ENCODE measurements around the gene PLEKHA4. TPM values are rescaled to one million over a fixed set of nuclear protein-coding genes. Genes with fewer than 3 reads are reported as not detected.

PLEKHA4 gene
- total and polyA plus RNA-seq, 10 of the 15 experiments (the other 5 are each of a cell fraction or from before 2014, with no cell fraction given): 0.13 to 10.0 (median 6.4) TPM; not detected in 1

DNA sequence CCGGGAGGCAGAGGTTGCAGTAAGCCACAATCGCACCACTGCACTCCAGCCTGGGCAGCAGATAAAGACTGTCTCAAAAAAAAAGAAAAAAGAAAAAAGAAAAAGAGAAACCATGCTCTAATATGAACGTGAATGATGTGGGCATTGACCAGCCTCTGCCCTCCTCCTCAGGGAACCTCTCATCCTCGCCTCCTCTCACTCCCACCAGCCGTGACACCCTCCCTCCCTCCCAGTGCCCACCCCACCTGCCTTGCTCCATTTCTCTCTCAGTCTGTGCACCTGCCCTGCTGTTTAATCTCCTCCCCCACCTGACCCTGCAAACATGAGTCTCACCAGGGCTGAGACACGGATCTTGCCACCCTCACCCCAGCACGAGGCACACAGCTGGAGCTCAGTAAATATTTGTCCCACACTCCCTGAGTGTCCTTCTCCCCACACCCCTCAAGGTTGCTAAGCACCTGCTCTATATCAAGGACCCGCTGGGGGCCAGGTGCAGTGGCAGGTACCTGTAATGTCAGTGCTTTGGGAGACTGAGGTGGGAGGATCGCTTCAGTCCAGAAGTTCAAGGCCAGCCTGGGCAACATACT is 50.1 kb downstream of the PLEKHA4 start:
- BruUV-seq (replicated peaks): no TSS peak
- ATAC-seq: no peak
- CTCF ChIA-PET: no interaction called here

More for the DNA sequence above, 50.1 kb downstream of the PLEKHA4 start:
- Histone ChIP-seq H3K79me2 (ENCODE audit: control insufficient read depth, insufficient read depth, low read length) (no peaks in the 10 kb centered on the region), H3K4me2 (ENCODE audit: control insufficient read depth, insufficient read depth) (no peak overlapping the region), H3K9me3 (replicated peaks; ENCODE audit: control insufficient read depth, insufficient read depth, low read length) (no peaks in the 10 kb centered on the region; the same call in 2 of the 3 replicates), H3K36me3 (ENCODE audit: control insufficient read depth in 2 of 2, insufficient read depth in 2 of 2, low read length in 1 of 2) (no peaks in the 10 kb centered on the region), H3K4me1 (ENCODE audit: control insufficient read depth, insufficient read depth, low read length) (peaks cover 12% of the 10 kb centered on the region; the same call in 1 of the 2 replicates), H3K27ac (ENCODE audit: control insufficient read depth, insufficient read depth) (no peak overlapping the region), H3K4me3 (no peak overlapping the region), H3K9ac (ENCODE audit: control insufficient read depth, insufficient read depth, low read length) (no peak overlapping the region), H4K20me1 (ENCODE audit: control insufficient read depth, insufficient read depth) (no peaks in the 10 kb centered on the region), H2AFZ (ENCODE audit: control insufficient read depth, low read depth, low read length) (no peak overlapping the region), H3K27me3 (replicated peaks in 1 of 2; ENCODE audit: control insufficient read depth in 2 of 2, insufficient read depth in 2 of 2, low read length in 1 of 2) (no peaks in the 10 kb centered on the region)
- intact Hi-C loops (cut with micrococcal nuclease; ENCODE audit: unreplicated experiment): no loop called here
- no peak for TF ChIP-seq SMARCA5 (IDR thresholded peaks at IDR 0.05)
- no peak for TF ChIP-seq ESRRA (IDR thresholded peaks at IDR 0.05; ENCODE audit: low read length)
- no peak for TF ChIP-seq ZNF24 (IDR thresholded peaks at IDR 0.05)
- no peak for TF ChIP-seq YY1 (IDR thresholded peaks at IDR 0.05; ENCODE audit: low read depth, low read length)
- TF ChIP-seq POU2F2 (IDR thresholded peaks at IDR 0.05; ENCODE audit: borderline replicate concordance, low read depth, low read length): no peak
- no peak for TF ChIP-seq EGR1 (IDR thresholded peaks at IDR 0.05; ENCODE audit: borderline replicate concordance in 1 of 2, low read depth in 2 of 2, low read length in 2 of 2)
- TF ChIP-seq ZNF207 (IDR thresholded peaks at IDR 0.05; ENCODE audit: borderline replicate concordance): no peak
- TF ChIP-seq BRCA1 (IDR thresholded peaks at IDR 0.05; ENCODE audit: low read depth, low read length): no peak
- TF ChIP-seq HDAC2 (IDR thresholded peaks at IDR 0.05): no peak
- TF ChIP-seq FOXK2 (IDR thresholded peaks at IDR 0.05): no peak
- TF ChIP-seq SMAD1 (IDR thresholded peaks at IDR 0.05; ENCODE audit: low read depth, partially characterized antibody): no peak
- TF ChIP-seq ZZZ3 (IDR thresholded peaks at IDR 0.05; ENCODE audit: control insufficient read depth, insufficient read length, low read depth): no peak
- TF ChIP-seq TAF1 (IDR thresholded peaks at IDR 0.05; ENCODE audit: borderline replicate concordance, low read depth, low read length): no peak
- TF ChIP-seq, protein P1, sequence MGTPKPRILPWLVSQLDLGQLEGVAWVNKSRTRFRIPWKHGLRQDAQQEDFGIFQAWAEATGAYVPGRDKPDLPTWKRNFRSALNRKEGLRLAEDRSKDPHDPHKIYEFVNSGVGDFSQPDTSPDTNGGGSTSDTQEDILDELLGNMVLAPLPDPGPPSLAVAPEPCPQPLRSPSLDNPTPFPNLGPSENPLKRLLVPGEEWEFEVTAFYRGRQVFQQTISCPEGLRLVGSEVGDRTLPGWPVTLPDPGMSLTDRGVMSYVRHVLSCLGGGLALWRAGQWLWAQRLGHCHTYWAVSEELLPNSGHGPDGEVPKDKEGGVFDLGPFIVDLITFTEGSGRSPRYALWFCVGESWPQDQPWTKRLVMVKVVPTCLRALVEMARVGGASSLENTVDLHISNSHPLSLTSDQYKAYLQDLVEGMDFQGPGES (IDR thresholded peaks at IDR 0.05): no peak
- no peak for TF ChIP-seq JUND (IDR thresholded peaks at IDR 0.05; ENCODE audit: low read depth, low read length)
- TF ChIP-seq JUNB (IDR thresholded peaks at IDR 0.05): no peak
- ChIA-PET SMC1A (ENCODE audit: uncharacterized antibody, unreplicated experiment) (no interaction called here), RAD21 (ENCODE audit: unreplicated experiment) (no interaction called here), POLR2A (interaction anchor here (0.7 kb wide), 2 partner anchors 41 to 104 kb away, joined by 4 read pairs; no protein-coding TSS in a partner anchor)
- FAIRE-seq: no peak
- in situ Hi-C loops (cut with MboI): no loop called here
- no peak for DNase-seq (ENCODE audit: low read depth, low spot score)
- 42% methylated on average over 8 of the region's 9 CpGs for WGBS (ENCODE audit: insufficient coverage, insufficient replicate concordance, low lambda C conversion rate, missing lambda C conversion rate)
